Measurements from ENCODE around the gene ACBD7. TPM values are rescaled to one million over a fixed set of nuclear protein-coding genes. Genes with fewer than 3 reads are reported as not detected.

Gene ACBD7
- total RNA-seq, 1 donor from 2014 or later = 1.9 TPM

DNA sequence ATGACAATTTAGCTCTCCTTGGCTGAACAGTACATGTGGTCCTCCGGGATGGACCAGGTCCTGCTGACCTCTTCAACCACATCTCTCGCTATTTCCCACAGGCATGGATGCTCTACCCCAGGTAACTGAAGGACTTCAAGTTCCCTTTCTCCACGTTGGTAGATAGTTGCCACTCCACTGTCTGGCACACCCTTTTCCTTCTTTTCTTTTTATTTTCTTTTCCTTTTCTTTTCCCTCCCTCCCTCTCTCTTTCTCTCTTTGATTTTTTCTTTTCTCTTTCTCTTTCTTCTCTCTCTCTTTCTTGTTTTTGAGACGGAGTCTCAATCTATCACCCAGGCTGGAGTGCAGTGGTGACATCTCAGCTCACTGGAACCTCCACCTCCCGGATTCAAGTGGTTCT, 2.8 kb upstream of the ACBD7 start:
- DNase-seq (ENCODE audit: low spot score) = no peak

- peak; percentile 89 for DNase-seq (ENCODE audit: low spot score)
These were observed 4.1 kb downstream of the ACBD7 start for GRCh38 chr10:15084502-15084922.

GRCh38 chr10:15083674-15084501, 4.7 kb downstream of the ACBD7 start:
- DNase-seq (ENCODE audit: low spot score) = no peak

DNA sequence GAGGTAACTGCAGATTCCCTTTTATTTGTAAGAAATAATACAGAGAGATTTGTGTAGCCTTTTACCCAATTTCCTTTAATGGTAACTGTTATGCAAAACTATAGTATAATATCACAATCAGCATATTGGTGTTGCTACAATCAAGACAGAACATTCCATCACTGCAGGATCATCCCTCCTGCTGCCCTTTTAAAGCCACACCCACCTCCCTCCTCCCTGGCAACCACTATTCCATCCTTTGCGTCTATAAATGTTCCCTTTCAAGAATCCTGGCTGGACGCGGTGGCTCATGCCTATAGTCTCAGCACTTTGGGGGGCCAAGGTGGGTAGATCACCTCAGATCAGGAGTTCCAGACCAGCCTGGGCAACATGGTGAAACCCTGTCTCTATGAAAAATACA, 13.2 kb downstream of the ACBD7 start:
- no peak for DNase-seq (ENCODE audit: low spot score)

DNA sequence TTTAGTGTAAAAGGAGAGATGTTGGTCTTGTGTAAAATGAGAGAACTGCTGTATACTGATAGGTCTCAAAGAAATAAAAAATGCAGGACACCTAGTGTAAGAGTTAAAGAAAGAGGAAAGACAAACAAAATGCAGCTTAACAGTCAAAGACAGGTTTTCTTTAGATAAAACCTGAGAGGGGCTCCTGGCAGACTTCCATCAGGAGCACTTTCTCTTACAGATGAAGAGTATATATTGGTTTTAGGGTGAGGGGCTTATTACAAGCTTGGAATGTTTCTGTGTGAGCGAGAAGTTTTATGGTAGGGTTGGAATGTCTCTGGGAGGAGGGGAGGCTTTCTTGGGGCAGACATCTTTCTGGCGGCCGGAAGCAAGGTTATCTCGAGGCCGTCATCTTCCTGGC, 16.2 kb downstream of the ACBD7 start:
- no peak for DNase-seq (ENCODE audit: low spot score)

GRCh38 chr10:15069230-15069629, 19.3 kb downstream of the ACBD7 start:
- no peak for DNase-seq (ENCODE audit: low spot score)

DNA sequence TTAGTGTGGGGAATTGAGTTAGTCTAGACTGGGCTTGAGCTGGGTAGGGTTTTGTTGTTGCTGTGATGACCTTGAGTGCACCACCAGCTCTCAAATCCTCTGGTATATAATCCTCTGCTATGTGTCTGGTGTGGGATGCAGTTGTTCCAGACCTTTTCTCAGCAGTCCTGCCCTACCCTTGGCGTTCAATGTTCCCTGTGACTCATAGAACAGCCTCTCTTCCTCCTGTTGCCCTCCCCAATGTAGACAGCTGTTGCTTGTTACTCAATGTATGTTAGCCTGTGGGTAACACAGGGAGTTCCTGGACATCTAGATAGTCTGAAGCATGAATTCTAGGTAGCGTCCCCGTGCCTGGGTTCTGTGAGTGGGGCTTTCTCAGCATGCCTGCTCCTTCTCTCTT, 19.8 kb downstream of the ACBD7 start:
- peak; percentile 39 for DNase-seq (ENCODE audit: low spot score)

DNA sequence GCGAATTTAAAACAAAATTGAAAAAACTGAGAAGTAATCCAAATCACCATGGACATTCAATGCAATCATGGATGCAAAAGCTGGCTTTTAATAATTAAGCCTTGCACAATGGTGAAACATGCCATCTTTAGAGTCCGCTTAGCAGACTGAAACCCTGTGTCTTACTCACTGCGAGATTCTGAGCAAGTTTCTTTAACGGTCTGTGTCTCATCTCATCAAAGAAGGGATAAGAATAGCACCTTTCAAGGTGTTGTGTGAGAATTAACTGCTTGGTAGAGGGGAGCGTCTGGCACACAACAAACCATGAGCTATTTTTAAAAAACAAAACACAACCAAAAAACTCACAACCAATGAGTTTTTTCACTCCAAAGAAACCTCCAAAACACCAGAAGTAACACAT, 21.4 kb downstream of the ACBD7 start:
- DNase-seq (ENCODE audit: low spot score) = no peak

- no peak for DNase-seq (ENCODE audit: low spot score)
These were observed 27.9 kb downstream of the ACBD7 start for GRCh38 chr10:15060638-15061037.

DNA sequence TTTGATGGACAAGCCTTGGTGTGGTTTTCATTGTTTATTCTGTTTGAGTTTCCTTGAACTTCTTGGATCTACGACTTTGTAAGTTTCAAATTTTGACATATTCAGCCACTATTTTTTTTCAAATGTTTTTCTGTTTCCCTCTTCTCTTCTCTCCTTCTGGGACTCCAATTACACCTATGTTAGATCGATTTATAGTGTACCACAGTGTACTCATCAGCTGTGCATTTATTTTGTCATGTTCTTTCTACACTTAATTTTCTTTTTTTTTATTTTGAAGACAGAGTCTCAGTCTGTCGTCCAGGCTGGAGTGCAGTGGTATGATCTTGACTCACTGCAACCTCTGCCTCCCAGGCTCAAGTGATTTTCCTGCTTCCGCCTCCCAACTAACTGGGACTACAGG, 28.7 kb downstream of the ACBD7 start:
- DNase-seq (ENCODE audit: low spot score) = no peak

- DNase-seq (ENCODE audit: low spot score) = no peak
These were observed 29.9 kb downstream of the ACBD7 start for GRCh38 chr10:15058689-15059088.

DNA sequence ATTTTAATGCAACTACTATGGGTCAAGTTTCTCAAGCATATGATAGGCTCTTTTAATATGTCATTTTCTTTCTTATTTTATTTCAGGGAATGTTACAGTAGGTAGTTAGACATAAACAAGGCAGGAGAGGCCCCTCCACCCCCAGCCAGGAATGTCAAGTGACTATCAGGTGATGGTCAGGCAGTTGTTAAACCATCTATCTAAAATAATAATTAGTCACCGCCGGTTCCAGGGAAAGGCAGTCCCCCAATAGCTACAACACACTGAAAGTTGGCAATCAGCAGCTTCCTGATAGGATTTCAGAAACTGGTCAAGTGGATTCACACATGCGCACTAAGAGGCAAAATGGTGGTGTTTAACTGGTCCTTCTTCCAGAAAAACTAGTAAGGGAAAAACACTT, 35.5 kb downstream of the ACBD7 start:
- DNase-seq (ENCODE audit: low spot score) = no peak

- DNase-seq (ENCODE audit: low spot score) = no peak
These were observed 36.5 kb downstream of the ACBD7 start for GRCh38 chr10:15052121-15052520.

GRCh38 chr10:15049533-15049932, 39.0 kb downstream of the ACBD7 start:
- no peak for DNase-seq (ENCODE audit: low spot score)

GRCh38 chr10:15046626-15047025, 42.0 kb downstream of the ACBD7 start:
- DNase-seq (ENCODE audit: low spot score) = peak; percentile 52

- DNase-seq (ENCODE audit: low spot score) = no peak
These were observed 43.2 kb downstream of the ACBD7 start for GRCh38 chr10:15045380-15045779.

DNA sequence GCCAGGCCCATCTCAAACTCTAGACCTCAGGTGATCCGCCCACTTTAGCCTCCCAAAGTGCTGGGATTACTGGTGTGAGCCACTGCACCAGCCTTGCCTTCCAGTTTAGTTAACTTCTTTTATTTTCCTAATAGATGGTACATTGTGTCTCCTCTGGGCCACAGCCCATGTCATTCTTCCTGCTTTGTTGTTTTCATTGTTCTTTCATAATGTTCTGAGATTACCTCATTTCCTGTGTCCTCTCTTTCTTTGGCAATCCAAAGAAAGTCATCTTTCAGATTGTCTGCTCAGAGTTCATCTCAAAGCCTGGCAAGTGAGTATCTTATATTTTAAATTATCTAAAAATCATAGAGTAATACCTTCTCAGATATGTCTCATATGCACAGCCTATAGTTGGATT, 44.9 kb downstream of the ACBD7 start, which contains the start of gene OLAH:
TSS of gene OLAH (plus strand) at position 270 of the 400 bp plus-strand sequence. CDS start 3,346 bp downstream, outside the sequence.
- DNase-seq (ENCODE audit: low spot score) = no peak

DNA sequence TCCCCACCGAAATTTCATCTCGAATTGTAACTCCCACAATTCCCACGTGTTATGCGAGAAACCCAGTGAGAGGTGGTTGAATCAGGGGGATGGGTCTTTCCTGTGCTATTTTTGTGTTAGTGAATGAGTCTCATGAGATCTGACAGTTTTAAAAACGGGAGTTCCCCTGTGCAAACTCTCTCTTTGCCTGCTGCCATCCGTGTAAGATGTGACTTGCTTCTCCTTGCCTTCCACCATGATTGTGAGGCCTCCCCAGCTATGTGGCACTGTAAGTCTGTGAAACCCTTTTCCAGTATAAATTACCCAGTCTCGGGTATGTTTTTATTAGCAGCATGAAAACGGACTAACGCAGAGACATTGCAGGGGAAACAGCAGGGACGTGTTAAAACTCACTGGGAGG, 50.2 kb downstream of the ACBD7 start:
- DNase-seq (ENCODE audit: low spot score) = no peak

- no peak for DNase-seq (ENCODE audit: low spot score)
These were observed 50.9 kb downstream of the ACBD7 start for GRCh38 chr10:15037691-15038090.

DNA sequence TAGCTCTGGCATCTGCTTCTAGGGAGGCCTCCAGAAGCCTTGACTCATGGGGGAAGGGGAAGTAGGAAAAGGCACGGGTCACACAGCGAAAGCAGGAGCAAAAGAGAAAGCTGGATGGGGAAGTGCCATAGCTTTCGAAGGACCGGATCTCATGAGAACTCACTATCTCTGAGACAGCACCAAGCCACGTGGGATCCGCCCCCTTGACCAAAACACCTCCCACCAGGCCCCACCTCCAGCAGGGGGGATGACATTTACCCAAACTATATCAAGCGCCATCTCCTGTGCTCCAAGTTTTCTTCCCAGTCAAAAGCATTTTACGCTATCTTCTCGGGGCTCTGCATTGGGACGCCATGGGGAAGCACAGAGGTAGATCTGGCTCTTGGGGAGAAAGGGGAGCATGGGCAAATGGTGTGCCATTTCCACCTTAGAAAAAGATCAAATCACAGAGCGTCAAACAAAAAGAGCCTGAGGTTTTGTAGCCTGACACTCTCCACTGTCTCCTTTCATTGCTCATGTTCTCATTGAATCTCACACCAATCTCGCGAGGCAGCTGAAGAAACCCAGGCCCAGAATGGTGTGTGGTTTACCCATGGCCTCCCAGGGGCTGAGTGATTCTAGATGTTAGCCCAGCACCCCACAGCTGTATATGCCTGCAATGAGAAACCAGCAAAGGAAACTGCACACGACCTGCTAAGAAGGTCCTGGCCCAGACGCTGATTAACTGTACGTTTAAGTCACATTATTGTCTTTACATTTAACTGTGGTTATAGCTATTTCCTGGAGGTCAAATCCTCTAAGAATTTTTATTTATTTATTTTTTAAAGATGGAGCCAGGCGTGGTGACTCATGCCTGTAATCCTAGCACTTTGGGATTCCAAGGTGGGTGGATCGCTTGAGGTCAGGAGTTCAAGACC, 52.9 kb downstream of the ACBD7 start:
- peak; percentile 18 for DNase-seq (ENCODE audit: low spot score)

- DNase-seq (ENCODE audit: low spot score) = peak; percentile 58
These were observed 60.8 kb downstream of the ACBD7 start for GRCh38 chr10:15027741-15028140.

Measured in umbilical cord (tissue), 2 donors.